Measurements from ENCODE around the gene PGAP1. TPM values are rescaled to one million over a fixed set of nuclear protein-coding genes. Genes with fewer than 3 reads are reported as not detected.

The PGAP1 gene
- total and polyA plus RNA-seq, 8 donors, result 2.3 to 11.9 (median 7.3) TPM

GRCh38 chr2:196823750-196824522, 102.6 kb downstream of the PGAP1 start:
- no peaks in the 10 kb centered on the region for H3K36me3 ChIP-seq
- DNase-seq (no peak), FAIRE-seq (no peak), ATAC-seq (no peak)
- no peaks in the 10 kb centered on the region for H3K4me1 ChIP-seq
- H3K9me3 ChIP-seq, result no peaks in the 10 kb centered on the region
- intact Hi-C loops (cut with DNase I), result no loop called here
- TF ChIP-seq, protein P1, sequence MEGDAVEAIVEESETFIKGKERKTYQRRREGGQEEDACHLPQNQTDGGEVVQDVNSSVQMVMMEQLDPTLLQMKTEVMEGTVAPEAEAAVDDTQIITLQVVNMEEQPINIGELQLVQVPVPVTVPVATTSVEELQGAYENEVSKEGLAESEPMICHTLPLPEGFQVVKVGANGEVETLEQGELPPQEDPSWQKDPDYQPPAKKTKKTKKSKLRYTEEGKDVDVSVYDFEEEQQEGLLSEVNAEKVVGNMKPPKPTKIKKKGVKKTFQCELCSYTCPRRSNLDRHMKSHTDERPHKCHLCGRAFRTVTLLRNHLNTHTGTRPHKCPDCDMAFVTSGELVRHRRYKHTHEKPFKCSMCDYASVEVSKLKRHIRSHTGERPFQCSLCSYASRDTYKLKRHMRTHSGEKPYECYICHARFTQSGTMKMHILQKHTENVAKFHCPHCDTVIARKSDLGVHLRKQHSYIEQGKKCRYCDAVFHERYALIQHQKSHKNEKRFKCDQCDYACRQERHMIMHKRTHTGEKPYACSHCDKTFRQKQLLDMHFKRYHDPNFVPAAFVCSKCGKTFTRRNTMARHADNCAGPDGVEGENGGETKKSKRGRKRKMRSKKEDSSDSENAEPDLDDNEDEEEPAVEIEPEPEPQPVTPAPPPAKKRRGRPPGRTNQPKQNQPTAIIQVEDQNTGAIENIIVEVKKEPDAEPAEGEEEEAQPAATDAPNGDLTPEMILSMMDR (IDR thresholded peaks at IDR 0.05), result no peak
- H3K27ac ChIP-seq, result no peak overlapping the region
- no peaks in the 10 kb centered on the region for H3K27me3 ChIP-seq
- H3K4me3 ChIP-seq, result no peak overlapping the region

- Histone ChIP-seq H3K4me1 (no peaks in the 10 kb centered on the region), H3K9me3 (no peaks in the 10 kb centered on the region), H3K27me3 (no peaks in the 10 kb centered on the region), H3K4me3 (no peak overlapping the region), H3K27ac (no peak overlapping the region), H3K36me3 (no peaks in the 10 kb centered on the region)
- intact Hi-C loops (cut with DNase I), result no loop called here
- 95 to 96% methylated on average over 1 of the region's 1 CpG for WGBS, 2 donors
- no peak for DNase-seq
- FAIRE-seq, result no peak
- no peak for ATAC-seq
- TF ChIP-seq, protein P1 (IDR thresholded peaks at IDR 0.05), result no peak
These were observed 105.3 kb downstream of the PGAP1 start for GRCh38 chr2:196821195-196821594.

- intact Hi-C loops (cut with DNase I), result no loop called here
- WGBS, 2 donors, result 84 to 100% methylated on average over 1 of the region's 1 CpG
- no peak within 1 kb of the TSS for H3K4me3 ChIP-seq
- H3K27me3 ChIP-seq, result no peaks in the 10 kb centered on the region
- H3K4me1 ChIP-seq, result no peaks in the 10 kb centered on the region
- TF ChIP-seq, protein P1 (IDR thresholded peaks at IDR 0.05), result no peak
- H3K27ac ChIP-seq, result no peak within 1 kb of the TSS
- H3K9me3 ChIP-seq, result no peaks in the 10 kb centered on the region
- no peak for ATAC-seq
- DNase-seq, result no peak
- no peaks in the 10 kb centered on the region for H3K36me3 ChIP-seq
- FAIRE-seq, result no peak
These were observed 117.2 kb downstream of the PGAP1 start, which contains the start of gene C2orf66 for GRCh38 chr2:196809260-196809659. Gene C2orf66 (minus strand): TSS chr2:196809355. CDS start chr2:196809336, 19 bp downstream.

DNA sequence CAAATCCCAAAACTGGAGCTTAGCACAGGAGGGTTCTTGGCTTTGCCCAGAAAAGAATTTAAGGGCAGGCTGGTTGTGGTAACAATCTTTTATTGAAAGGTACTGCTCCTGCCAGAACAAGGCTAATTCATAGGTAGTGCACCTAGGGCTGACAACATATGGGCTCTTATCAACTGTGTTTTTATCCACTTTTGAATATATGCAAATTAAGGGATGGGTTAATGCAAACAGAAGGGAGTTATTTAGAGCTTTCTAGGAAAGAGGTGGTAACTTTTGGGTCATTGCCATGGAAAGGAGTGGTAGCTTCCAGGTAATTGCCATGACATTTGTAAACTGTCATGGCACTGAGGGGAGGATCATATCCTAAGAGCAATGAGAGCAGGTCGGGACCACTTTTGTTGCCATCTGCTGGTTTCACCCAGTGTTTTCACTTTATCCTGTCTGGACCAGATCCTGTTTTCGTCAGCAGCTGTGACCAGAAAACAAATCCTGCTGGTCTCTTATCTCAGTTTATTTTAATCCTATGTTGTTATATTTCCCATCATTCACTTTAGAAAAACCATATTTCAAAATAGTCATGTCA, 118.3 kb downstream of the PGAP1 start:
- H3K36me3 ChIP-seq, result no peaks in the 10 kb centered on the region
- H3K27me3 ChIP-seq, result no peaks in the 10 kb centered on the region
- H3K9me3 ChIP-seq, result no peaks in the 10 kb centered on the region
- TF ChIP-seq, protein P1 (IDR thresholded peaks at IDR 0.05), result no peak
- 20 to 31% methylated on average over 2 of the region's 2 CpGs for WGBS, 2 donors
- intact Hi-C loops (cut with DNase I), result no loop called here
- no peak overlapping the region for H3K27ac ChIP-seq
- DNase-seq, result no peak
- no peak for ATAC-seq
- no peak for FAIRE-seq
- H3K4me3 ChIP-seq, result no peak overlapping the region
- H3K4me1 ChIP-seq, result no peaks in the 10 kb centered on the region

DNA sequence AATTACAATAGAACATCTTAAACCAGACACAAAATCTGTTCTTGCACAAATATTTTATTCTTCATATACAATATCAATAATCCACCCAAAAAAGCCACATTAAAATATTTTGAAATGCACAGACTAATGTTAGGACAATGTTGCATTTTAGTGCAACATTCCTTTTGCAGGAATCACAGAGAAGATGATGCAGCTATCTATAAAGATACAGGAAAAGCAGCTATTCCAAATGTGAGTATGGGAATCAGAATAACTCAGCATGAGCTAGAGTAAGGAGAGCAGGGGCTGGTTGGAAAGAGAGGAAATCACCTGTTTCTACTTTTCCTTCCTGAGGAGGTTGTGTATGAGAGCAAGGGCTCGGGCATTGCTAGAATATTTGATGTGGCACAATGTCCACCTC, 122.1 kb downstream of the PGAP1 start:
- intact Hi-C loops (cut with DNase I), result no loop called here
- H3K9me3 ChIP-seq, result no peaks in the 10 kb centered on the region
- TF ChIP-seq, protein P1 (IDR thresholded peaks at IDR 0.05), result no peak
- no peak overlapping the region for H3K4me3 ChIP-seq
- ATAC-seq (no peak), FAIRE-seq (no peak), DNase-seq (no peak)
- WGBS, 2 donors, result 35 to 55% methylated on average over 1 of the region's 1 CpG
- no peaks in the 10 kb centered on the region for H3K4me1 ChIP-seq
- H3K36me3 ChIP-seq, result no peaks in the 10 kb centered on the region
- no peaks in the 10 kb centered on the region for H3K27me3 ChIP-seq
- H3K27ac ChIP-seq, result no peak overlapping the region
